GM10847 (cell line): ENCODE measurements around the gene BLOC1S4.

Experiments used
- POLR2A ChIP-seq: IDR thresholded peaks from 2 replicates; pipeline ENCODE4 v1.6.1; 2011; ENCODE audit not compliant: insufficient read length; ENCODE audit errors: extremely low read depth

Gene BLOC1S4

GRCh38 chr4:6702761-6703160, 13.2 kb upstream of the BLOC1S4 start:
- no peak for TF ChIP-seq POLR2A

GRCh38 chr4:6703786-6704185, 12.2 kb upstream of the BLOC1S4 start:
- no peak for TF ChIP-seq POLR2A

GRCh38 chr4:6705646-6706045, 10.3 kb upstream of the BLOC1S4 start:
- no peak for TF ChIP-seq POLR2A

GRCh38 chr4:6706173-6706572, 9.8 kb upstream of the BLOC1S4 start:
- TF ChIP-seq POLR2A = no peak

GRCh38 chr4:6709230-6710114, 6.5 kb upstream of the BLOC1S4 start, which contains the start of gene MRFAP1L1:
TSS of gene MRFAP1L1 (minus strand) at chr4:6709865. CDS start at chr4:6709629, 236 bp downstream.
- TF ChIP-seq POLR2A = peak; percentile 47

- no peak for TF ChIP-seq POLR2A
Measured at GRCh38 chr4:6710282-6710681, 5.7 kb upstream of the BLOC1S4 start.

- no peak for TF ChIP-seq POLR2A
Measured at GRCh38 chr4:6710996-6711395, 5.0 kb upstream of the BLOC1S4 start.

- no peak for TF ChIP-seq POLR2A
Measured at GRCh38 chr4:6714954-6715353, 1.0 kb upstream of the BLOC1S4 start.

GRCh38 chr4:6715704-6716017, 313 bp upstream of the BLOC1S4 start:
- no peak for TF ChIP-seq POLR2A

GRCh38 chr4:6716958-6717655, 1.1 kb downstream of the BLOC1S4 start:
- no peak for TF ChIP-seq POLR2A

GRCh38 chr4:6718932-6719610, 3.1 kb downstream of the BLOC1S4 start:
- no peak for TF ChIP-seq POLR2A

GRCh38 chr4:6719611-6720179, 3.7 kb downstream of the BLOC1S4 start:
- no peak for TF ChIP-seq POLR2A

GRCh38 chr4:6720202-6720699, 4.3 kb downstream of the BLOC1S4 start:
- TF ChIP-seq POLR2A = no peak

- TF ChIP-seq POLR2A = no peak
Measured at GRCh38 chr4:6721121-6721520, 5.1 kb downstream of the BLOC1S4 start.

- no peak for TF ChIP-seq POLR2A
Measured at GRCh38 chr4:6722891-6723290, 6.9 kb downstream of the BLOC1S4 start.
